NCI-H146 treated with DMSO at 0.1 percent for 48 hours (cell line): Measurements from ENCODE around the gene CACNA1B.

Experiments
- DNase-seq: peaks from one replicate; lab custom pipeline; 2025; ENCODE audit not compliant: unreplicated experiment; lab: John Stamatoyannopoulos, UW

CACNA1B gene

DNA sequence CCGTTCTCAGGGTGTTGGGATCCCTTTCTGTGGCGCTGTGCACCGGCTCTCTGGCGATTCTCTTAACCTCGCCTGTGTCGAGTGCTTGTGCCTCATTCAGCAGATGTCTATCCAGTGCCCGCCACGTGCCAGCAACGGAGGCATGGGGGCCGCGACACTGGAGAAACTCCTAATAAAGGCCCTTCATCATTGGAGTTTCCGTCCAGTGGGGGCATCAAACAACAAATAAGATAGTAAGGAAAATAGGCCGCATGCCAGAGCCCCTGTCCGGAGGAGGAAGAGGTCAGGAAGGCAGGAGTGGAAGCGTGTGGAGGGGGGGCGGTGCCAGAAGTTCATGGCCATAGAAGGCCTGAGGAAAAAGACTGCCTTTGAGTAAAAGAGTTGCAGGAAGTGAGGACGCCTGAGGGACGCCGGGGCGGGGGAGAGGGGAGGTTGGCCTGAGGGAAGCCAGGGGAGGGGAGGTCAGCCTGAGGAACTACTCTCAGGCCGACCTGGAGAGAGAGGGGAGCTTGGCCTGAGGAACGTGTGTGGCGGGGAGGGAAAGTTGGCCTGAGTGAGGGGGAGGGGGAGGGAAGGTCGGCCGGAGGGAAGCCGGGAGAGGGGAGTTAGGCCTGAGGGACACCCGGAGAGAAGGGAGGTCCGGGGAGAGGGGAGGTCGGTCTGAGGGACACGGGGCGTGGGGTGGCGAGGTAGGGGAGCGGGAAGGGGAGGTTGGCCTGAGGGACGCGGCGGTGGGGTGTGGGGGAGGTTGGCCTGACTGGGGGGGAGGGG is 82.2 kb downstream of the CACNA1B start:
- DNase-seq: no peak

DNA sequence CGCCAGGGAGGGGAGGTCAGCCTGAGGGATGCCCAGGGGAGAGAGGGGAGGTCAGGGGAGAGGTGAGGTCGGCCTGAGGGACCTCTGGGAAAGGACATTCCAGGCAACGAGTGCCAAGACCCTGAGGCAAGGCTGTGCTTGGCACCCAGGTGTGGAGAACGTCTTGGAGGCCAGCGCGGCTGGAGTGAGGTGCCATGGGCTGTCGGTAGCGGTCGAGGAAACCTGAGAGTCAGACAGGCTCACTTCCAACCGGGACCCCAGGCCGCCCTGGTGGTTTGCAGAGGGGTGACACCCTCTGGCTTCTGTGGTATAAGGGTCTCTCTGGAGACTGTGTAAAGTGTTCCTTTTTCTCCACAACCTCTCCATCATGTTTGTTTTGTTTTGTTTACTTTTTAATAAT is 82.9 kb downstream of the CACNA1B start:
- DNase-seq: no peak

DNA sequence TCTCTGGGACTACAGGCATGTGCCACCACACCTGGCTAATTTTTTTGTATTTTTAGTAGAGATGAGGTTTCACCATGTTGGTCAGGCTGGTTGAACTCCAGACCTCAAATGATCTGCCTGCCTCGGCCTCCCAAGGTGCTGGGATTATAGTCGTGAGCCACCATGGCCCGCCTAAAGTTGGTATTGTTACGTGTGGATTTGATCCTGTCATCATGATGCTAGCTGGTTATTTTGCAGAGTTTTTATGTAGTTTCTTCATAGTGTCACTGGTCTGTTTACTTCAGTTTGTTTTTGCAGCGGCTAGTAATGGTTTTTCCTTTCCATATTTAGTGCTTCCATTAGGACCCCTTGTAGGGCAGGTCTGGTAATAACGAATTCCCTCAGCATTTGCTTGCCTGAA is 85.9 kb downstream of the CACNA1B start:
- no peak for DNase-seq

DNA sequence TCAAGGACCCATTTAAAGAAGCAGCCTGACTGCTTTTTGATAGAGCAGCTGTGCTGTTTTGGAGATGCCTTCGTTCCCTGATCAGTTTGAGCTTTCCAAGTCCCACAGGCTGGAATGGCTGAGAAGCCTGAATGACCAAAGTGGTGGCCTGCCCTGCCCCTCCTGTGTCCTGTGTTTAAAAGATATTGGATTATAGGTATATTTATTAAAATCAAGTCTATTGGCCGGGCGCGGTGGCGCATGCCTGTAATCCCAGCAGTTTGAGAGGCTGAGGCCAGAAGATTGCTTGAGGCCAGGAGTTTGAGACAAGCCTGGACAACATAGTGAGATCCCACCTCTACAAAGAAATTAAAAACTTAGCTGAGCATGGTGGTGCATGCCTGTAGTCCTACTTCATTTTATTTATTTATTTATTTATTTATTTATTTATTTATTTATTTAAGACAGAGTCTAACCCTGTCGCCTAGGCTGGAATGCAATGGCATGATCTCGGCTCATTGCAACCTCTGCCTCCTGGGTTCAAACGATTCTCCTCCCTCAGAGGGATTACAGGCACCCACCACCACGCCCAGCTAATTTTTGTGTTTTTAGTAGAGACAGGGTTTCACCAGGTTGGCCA is 87.7 kb downstream of the CACNA1B start:
- DNase-seq: no peak

DNA sequence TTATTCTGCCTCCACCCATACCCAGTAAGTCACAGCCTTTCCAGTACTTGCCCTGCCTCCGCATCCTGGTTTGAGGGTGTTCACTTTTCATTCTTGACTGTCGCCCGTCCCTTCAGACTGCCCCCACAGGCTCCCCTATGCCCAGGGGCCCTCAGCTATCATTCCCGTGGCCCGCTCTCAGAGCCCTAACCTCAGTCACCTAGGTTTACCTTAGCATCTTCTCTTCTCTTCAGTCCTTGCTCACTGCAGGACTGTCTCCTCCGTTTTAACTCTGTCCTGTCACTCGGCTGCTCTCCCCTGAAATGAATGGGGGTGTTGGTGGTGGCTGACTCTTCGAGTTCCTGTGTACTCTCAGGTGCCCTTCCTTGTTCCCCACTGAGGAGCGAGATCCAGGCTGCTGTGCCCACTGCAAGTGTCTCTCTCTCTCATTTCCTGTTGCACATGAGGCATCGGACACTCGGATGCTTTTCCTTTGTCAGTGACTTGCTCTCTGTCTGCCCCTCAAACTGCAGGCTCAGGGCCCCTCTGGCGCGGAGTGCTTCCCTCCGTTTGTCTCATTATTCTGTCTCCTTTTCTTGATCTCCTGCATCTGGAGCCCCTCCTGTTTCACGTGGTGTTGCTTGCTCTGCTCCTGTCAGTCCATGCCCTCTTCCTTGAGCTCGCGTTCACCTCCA is 89.8 kb downstream of the CACNA1B start:
- DNase-seq: no peak

DNA sequence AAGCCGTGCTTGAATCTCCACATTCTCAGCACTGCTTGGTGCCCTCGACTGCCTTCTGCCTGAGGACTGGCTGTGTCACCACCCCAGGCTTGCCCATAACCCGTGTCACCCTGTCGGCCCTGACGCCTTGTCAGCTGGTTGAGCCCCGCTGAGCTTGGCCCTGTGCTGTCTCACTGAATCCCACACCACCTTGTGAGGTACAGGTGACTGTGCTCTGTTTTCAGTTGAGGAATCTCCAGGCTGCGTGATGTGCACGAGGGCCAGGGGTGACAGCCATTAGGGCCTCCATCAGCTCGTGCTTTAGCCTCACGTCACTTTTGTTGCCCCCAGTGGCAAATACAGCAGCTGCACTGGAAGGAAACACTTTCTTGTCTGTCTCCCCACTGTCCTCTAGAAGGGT is 90.7 kb downstream of the CACNA1B start:
- DNase-seq: no peak

DNA sequence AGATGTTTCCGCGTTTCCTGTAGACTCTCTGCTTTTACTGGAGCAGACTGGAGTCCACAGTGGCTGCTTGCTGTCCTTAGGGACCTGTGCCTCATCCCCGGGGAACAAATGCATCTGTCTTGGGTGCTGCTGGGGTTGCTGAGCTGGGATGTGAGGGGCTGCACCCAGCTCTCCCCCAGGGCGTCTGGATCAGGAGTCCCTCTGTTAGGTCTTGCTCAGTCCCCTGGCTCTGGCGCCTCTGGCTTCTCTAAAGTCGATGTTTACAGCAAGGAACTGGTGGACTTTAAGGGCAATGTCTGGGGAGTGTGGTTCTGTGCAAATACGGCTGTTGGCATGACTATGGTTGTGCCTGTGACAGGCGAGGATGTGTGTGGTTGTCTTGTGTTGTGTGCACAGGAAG is 91.4 kb downstream of the CACNA1B start:
- no peak for DNase-seq

DNA sequence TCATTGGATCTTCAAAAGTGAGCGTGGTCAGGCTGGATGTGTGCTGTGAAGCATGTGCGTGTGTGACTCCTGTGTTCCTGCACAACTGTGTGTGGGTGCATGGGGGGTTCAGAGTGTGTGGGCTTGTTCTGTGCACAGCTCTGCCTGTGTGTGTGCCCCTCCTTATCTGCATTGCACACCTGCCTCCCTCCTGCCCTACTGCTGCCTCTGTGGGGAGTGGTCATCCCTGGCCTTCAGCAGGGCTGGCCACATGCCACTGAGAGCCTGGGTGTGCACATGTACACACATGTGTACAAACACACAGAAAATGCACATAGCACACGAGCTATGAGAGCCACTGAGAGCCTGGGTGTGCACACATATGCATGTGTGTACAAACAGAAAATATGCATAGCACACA is 92.1 kb downstream of the CACNA1B start:
- no peak for DNase-seq

DNA sequence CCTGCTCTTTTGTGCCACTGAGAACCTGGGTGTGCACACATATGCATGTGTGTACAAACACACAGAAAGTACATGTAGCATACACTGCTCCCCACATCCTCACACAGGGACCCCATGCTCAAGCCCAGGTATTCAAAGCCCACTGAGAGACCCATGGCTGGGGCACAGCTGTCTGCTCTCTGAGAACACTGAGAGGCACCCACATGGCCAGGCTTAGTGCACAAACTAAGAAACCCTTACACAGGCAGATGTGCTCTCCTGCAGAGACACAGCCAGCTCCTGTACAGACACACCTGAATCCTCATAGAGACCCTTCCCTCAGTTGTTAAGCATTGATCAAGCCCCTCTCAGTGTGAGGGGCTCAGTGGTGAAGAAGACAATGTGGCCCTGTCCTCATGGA is 92.5 kb downstream of the CACNA1B start:
- DNase-seq: no peak

DNA sequence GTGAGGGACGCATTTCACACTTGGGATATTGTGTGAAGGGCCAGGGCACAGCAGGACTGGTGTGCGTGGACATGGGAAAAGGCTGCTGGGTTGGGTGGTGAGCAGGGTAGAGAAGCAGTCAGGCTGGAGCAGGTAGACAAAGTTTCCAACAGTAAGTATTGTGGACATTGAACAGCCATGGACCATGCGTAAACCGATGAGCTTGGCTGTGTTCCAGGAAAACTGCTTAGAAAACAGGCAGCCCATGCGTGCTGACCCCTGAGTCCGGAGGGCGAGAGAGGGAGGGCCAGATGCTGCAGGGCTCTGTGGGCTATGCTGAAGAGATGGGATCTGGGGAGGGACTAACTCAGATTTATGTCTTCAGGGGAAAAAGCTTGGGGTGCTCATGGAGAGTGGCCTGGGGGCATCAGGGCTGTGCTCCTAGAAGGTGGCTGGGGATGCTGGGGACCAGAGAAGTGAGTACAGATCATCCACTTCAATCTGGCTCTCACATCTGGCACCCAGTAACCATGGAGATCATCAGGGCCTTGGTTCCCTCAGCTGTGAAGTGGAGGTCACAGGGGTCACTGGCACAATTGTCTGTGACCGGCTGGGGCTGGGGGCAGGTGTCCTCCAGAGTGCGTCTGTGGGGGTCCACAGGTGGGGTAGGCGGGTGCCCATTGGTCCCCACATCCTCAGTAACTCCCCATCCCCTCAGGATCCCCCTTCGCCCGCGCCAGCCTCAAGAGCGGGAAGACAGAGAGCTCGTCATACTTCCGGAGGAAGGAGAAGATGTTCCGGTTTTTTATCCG is 93.3 kb downstream of the CACNA1B start:
- no peak for DNase-seq

DNA sequence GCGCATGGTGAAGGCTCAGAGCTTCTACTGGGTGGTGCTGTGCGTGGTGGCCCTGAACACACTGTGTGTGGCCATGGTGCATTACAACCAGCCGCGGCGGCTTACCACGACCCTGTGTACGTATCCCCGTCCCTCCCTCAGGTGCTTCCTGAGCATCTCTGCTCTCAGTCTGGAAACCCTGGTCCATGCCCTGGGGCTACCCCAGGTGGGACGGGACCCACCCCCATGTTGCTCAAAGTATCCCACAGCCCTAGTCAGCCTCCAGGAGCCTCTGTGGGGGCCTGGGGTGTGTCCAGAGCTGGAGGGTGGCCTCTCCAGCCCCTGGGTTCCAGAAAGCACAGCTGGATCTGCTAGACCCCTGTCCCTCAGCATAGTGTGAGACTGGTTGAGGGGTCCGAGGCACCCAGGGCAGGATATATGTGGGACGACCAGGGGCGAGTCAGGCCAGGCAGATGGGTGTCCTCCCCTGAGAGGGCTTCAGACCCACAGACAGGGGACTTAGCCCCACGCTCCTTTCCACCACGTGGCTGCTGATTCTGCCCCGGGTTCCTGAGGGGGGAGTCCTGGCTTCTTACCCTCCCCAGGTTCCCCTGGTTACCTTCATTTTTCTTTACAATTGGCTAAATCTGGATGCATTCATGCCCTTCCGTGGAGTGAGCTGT is 94.0 kb downstream of the CACNA1B start:
- no peak for DNase-seq

DNA sequence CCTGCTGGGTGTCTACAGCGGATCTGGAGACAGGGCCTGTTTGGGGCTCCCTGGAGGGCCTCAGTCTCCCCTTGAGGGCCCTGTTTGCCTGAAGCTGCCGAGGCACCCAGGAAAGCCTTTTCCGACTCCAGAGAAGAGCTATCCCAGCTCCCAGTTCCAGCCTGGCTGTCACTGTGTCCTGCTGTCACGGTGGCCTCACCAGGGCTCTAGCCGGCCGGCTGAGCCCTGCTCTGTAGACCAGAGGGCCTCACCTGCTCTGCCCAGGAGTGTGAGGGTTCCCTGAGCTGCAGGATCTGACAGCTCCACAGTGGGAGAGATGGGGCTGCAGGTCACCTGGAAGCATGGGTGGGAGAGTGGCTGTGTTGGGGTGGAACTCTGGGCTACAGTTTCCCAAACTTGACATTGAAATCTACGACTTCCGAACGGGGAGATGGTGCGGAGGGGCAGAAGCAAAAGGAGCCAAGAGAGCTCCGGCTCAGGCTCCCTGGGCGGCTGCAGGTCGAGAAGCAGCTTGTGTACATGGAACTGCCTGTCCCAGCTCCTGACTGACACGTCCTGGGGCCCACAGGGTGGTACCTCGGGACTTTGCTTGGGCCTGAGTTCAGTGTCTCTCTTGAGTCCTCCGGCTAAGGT is 94.9 kb downstream of the CACNA1B start:
- no peak for DNase-seq

DNA sequence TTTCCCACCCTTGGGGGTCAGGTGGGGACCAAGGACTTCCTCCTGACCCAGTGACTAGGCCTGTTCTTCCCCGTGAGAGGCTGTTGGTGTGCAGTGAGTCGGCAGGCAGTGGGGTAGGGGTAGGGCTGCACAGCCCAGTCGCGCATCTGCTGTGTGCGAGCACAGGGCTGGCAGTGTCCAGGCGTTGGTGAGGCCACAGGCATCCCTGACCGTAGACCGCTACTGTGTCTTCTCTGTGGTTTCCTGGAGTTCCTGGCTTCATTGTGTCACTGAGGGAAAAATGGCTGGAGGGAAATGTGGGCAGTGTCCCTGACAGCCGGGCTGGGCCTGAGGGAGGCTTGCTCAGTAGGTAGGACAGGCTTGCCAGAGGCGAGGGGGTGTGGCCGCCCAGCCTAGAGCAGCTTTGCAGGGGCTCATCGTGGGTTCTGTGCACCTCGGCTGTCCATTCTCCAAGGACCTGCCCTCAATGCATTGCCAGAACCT is 95.4 kb downstream of the CACNA1B start:
- DNase-seq: no peak

DNA sequence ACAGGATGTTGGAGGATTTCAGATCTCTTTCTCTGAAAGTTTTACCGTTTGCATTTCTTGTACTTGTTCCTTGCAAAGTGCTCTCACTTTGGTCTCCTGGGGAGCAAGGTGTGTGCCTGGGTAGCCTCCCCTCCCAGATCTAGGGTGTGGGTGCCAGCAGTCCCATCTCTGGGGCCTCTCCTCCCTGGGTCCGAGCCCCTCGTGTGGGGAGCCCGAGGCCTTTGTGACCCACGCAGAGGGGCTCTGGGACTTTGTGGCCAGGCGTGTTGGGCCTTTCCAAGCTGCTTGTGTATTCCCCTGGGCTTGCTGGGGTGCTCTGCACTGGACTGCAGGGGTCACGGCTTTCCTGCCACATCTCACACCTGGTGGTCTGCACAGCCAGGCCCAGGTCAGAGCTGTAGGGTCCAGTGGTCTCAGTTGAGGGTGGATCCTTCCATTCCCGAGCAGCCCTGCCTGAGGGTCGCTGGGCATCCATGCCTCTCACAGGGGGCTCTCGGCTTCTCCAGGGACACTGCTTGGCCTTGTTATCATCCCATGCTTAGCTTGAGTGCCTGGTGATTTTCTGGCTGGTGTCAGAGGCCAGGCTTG is 96.3 kb downstream of the CACNA1B start:
- no peak for DNase-seq

DNA sequence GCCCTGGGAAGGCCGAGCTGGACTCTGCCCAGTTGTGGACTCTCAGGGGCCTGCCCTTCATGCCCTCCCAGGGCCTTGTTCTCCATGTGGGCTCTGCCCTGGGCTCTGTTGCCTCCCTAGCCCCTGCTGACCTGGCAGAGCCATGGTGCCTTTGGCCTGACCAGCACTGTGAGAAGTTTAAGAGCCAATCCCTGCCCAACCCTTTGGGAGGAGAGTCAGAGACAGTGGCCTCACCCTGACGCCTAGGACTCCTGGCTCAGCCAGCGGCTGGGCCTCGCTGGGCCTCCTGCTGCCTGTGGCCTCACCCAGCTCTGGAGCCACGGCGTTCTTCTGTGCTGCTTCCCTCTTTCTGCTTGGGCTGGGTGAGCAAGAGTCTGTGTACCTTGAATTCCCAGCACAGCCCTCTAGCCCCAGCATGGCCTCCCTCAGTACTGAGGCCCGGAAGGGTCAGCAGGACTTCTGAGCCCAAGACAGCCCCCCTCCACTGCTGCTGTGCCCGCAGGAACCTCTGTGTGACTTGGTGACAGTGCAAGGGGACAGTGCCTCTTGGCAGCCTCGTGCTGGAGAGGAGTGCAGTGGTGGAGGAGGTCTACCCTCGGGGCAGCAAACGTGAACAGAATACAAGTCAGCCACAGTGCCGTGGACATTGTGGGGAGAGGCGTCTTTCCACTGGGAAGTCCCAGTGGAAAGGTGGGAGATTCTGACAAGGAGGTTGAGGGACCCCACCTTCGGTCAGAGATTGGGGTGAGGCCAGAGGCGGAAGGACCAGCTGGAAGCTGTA is 97.4 kb downstream of the CACNA1B start:
- DNase-seq: no peak

DNA sequence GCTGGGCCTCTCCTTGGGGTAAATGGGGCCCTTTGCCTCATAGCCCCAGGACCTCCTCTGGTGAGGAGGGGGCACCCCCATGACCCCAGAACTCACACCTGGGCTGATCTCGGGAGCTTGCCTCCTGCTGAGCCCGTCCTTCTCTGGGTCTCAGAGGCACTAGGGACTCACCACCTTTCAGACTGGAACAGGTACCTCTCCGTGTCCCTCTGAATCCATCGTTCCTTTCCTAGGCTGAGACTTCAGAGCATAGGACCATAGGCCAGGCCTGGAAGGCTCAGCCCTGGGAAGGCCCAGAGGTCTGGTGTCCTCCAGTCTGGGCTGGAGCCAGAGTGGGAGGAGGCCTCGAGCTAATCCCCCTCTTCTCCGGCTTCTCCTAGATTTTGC is 97.9 kb downstream of the CACNA1B start:
- no peak for DNase-seq

DNA sequence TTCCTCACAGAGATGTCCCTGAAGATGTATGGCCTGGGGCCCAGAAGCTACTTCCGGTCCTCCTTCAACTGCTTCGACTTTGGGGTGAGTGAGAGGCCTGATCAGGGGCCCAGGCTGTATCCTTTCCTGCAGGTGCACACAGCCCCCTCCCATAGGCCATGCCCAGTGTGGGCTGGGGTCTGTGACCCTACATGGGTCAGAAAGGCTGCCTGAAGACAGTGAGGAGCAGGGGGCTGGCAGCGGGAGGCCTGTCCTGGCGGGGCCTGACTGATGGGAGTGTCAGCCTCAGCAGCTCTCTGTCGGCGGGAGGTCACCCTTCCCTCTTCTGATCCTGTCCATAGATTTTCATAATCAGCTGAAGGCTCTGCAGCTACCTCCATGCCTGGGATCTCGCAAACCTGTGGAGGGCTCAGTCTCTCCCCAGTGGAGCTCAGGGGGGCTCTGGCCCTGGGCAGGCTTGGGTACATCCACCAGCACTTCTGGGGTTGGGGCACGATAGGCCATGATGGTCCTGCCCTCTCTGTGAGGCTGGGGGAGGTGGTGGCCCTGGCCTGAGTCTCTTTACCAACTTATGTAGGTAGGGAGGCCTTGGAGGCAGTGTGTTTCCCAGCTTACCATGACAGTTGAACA is 98.5 kb downstream of the CACNA1B start:
- DNase-seq: no peak

DNA sequence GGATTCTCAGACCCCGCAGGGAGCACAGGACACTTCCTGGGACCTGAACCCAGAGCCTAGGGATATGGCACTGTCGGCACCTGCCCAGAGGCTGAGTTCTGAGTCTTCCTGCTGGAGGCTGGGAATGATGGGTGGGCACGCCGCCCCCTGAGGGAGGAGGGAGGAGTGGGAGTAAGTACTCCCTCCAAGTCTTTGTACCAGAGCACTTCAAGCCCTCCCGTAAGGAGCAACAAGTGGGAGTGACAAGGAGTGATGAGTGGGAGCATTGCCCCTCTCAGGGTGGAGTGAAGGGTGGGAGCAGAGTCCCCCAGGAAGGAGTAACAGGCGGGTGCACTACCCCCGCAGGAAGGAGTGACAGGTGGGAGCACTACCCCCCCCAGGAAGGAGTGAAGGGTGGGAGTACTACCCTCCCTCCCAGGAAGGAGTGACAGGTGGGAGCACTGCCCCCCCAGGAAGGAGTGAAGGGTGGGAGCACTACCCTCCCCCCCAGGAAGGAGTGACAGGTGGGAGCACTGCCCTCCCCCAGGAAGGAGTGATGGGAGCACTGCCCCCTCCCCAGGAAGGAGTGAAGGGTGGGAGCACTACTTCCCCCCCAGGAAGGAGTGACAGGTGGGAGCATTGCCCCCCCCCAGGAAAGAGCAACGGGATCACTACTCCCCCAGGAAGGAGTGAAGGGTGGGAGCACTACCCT is 100.1 kb downstream of the CACNA1B start:
- DNase-seq: no peak
